ENCODE measurements around the gene PRKAG2.

PRKAG2 gene

DNA sequence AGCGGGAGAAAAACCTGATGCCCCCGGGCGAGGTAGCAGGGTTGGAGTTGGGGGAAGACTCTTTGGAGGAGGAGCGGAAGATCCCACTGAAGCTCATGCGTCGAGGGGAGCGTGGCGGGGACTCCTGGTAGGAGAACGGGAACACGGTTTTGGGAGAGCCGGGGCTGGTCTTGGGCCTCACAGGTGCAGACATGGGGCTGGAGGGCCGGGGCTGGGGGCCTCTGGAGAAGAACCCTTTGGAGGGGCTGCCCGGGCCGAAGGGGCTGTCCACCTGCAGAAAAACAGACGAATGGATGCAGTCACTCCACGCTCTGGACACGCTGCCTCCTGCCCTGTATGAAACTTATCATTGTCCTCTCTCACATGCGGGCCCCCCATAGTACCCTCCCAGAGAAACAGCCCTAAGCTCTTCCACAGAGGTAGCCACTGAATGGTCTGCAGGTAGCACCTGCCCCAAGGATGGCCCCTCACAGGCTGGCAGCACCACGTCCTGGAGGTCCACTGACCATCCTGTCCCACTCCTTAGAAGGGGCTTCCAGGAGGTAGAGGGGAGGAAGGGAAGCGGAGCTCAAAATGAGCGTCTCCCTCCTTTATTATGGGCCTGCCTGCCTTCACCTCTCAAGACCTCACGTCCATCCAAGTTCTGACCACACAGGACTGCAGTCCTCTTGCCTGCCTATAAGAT, 95.6 kb downstream of the PRKAG2 start:
- Histone ChIP-seq H3K4me1 (no peaks in the 10 kb centered on the region), H3K4me2 (ENCODE audit: low read length) (no peak overlapping the region), H3K4me3 (ENCODE audit: low read depth, low read length) (no peak overlapping the region), H3K36me3 (ENCODE audit: control insufficient read depth, insufficient read depth, low read length) (no peaks in the 10 kb centered on the region), H3K9ac (no peak overlapping the region), H3K27ac (no peak overlapping the region), H3K9me3 (ENCODE audit: control insufficient read depth, low read length) (no peaks in the 10 kb centered on the region), H3K27me3 (ENCODE audit: control insufficient read depth, insufficient read depth, low read length) (no peaks in the 10 kb centered on the region), H2AFZ (no peak overlapping the region), H3K79me2 (no peaks in the 10 kb centered on the region)
- TF ChIP-seq, protein P1, sequence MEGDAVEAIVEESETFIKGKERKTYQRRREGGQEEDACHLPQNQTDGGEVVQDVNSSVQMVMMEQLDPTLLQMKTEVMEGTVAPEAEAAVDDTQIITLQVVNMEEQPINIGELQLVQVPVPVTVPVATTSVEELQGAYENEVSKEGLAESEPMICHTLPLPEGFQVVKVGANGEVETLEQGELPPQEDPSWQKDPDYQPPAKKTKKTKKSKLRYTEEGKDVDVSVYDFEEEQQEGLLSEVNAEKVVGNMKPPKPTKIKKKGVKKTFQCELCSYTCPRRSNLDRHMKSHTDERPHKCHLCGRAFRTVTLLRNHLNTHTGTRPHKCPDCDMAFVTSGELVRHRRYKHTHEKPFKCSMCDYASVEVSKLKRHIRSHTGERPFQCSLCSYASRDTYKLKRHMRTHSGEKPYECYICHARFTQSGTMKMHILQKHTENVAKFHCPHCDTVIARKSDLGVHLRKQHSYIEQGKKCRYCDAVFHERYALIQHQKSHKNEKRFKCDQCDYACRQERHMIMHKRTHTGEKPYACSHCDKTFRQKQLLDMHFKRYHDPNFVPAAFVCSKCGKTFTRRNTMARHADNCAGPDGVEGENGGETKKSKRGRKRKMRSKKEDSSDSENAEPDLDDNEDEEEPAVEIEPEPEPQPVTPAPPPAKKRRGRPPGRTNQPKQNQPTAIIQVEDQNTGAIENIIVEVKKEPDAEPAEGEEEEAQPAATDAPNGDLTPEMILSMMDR (IDR thresholded peaks at IDR 0.05) = no peak

DNA sequence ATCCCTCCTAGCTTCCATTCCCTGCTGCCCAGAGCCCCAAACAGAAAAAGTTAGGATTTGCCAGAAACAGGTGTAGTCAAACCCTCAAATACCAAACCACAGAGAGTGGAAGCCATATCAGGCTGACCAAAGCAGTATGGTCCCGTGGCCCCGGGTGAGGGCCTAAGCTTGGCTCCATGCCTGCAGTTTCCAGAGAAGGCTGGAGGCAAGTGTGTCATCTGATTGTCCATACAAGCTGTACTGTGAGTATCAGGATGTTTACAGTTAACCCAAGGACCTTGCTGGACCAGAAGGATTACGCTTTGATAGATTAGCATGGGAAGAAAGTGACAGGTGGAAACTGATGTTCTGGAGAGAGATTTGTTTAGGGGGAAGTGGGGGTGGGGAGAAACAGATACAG, 96.3 kb downstream of the PRKAG2 start:
- no peaks in the 10 kb centered on the region for H3K36me3 ChIP-seq (ENCODE audit: control insufficient read depth, insufficient read depth, low read length)
- no peaks in the 10 kb centered on the region for H3K4me1 ChIP-seq
- no peak overlapping the region for H3K9ac ChIP-seq
- no peak overlapping the region for H2AFZ ChIP-seq
- TF ChIP-seq, protein P1 (IDR thresholded peaks at IDR 0.05) = no peak
- H3K27ac ChIP-seq = no peak overlapping the region
- no peak overlapping the region for H3K4me2 ChIP-seq (ENCODE audit: low read length)
- H3K4me3 ChIP-seq (ENCODE audit: low read depth, low read length) = no peak overlapping the region
- no peaks in the 10 kb centered on the region for H3K79me2 ChIP-seq
- H3K27me3 ChIP-seq (ENCODE audit: control insufficient read depth, insufficient read depth, low read length) = no peaks in the 10 kb centered on the region
- no peaks in the 10 kb centered on the region for H3K9me3 ChIP-seq (ENCODE audit: control insufficient read depth, low read length)

DNA sequence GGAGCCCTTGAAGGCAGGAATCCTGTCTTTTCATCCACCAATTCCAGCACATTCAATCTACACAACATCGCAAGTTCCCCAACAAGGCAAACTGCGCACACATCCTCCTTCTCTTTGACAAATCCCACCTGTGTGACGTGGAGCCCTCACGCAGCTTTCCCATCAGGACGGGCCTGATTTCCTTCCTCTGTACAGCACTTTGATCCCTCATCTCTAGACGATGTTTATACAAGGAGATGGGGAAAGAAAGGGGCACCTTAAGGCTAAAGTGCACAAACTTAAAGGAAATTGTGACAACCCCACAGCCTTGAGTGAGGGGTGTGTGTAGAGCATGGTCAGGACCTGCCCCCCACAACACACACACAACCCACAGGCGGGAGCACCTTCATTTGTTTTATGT, 97.2 kb downstream of the PRKAG2 start:
- Histone ChIP-seq H2AFZ (no peak overlapping the region), H3K9me3 (ENCODE audit: control insufficient read depth, low read length) (no peaks in the 10 kb centered on the region), H3K9ac (no peak overlapping the region), H3K4me2 (ENCODE audit: low read length) (no peak overlapping the region), H3K79me2 (no peaks in the 10 kb centered on the region), H3K27me3 (ENCODE audit: control insufficient read depth, insufficient read depth, low read length) (no peaks in the 10 kb centered on the region), H3K4me3 (ENCODE audit: low read depth, low read length) (no peak overlapping the region), H3K27ac (no peak overlapping the region), H3K4me1 (no peaks in the 10 kb centered on the region), H3K36me3 (ENCODE audit: control insufficient read depth, insufficient read depth, low read length) (no peaks in the 10 kb centered on the region)
- TF ChIP-seq, protein P1 (IDR thresholded peaks at IDR 0.05) = no peak

DNA sequence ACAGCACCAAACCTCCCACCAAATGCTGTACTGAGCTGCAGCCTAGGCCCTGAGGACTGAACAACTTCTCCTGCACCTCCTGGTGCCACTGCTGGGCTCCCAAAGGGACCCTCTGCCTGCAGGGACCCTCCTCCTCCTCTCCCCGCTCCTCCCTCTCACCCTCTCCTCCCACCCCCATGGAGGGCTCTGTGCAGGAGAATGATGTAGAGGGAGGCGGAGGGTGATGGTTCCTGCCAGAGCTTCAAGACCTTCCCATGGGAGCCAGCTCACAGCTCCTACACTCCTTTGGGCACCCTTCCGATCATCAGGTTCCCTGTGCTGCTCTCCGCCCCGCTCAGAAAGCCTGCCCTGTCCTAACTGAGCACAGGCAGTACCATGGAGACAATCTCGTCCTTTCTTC, 97.7 kb downstream of the PRKAG2 start:
- H3K27ac ChIP-seq = no peak overlapping the region
- no peak overlapping the region for H3K4me3 ChIP-seq (ENCODE audit: low read depth, low read length)
- H3K9ac ChIP-seq = no peak overlapping the region
- H3K36me3 ChIP-seq (ENCODE audit: control insufficient read depth, insufficient read depth, low read length) = no peaks in the 10 kb centered on the region
- H2AFZ ChIP-seq = no peak overlapping the region
- TF ChIP-seq, protein P1 (IDR thresholded peaks at IDR 0.05) = no peak
- no peaks in the 10 kb centered on the region for H3K27me3 ChIP-seq (ENCODE audit: control insufficient read depth, insufficient read depth, low read length)
- H3K4me1 ChIP-seq = no peaks in the 10 kb centered on the region
- no peaks in the 10 kb centered on the region for H3K79me2 ChIP-seq
- H3K9me3 ChIP-seq (ENCODE audit: control insufficient read depth, low read length) = no peaks in the 10 kb centered on the region
- no peak overlapping the region for H3K4me2 ChIP-seq (ENCODE audit: low read length)
